Calu3 (cell line): ENCODE data around the gene FHIT. TPM values are rescaled to one million over a fixed set of nuclear protein-coding genes. Genes with fewer than 3 reads are reported as not detected.

Experiments used
- BruUV-seq: library from RNA; stranded (reverse); fragments of 400-500 nt; replicated peaks from 2 replicates; lab custom pipeline; 2021; lab: Mats Ljungman, UMichigan
- CTCF ChIA-PET: fragments of 300-600 bp; sonication (Branson Sonifier 250); formaldehyde crosslinking; loops from one replicate; lab custom pipeline; 2022; ENCODE audit warnings: antibody characterized with exemption; lab: Charles Lee
- DNase-seq: peaks from one replicate; pipeline ENCODE4 v3.0.0; 2022
- H3K27ac Mint-ChIP-seq: one replicate; pipeline ENCODE4 v1.8.0; 2022; ENCODE audit warnings: mixed read lengths; ENCODE audit not compliant: unreplicated experiment
- H3K27me3 Mint-ChIP-seq: one replicate; pipeline ENCODE4 v1.8.0; 2022; ENCODE audit warnings: mixed read lengths; ENCODE audit not compliant: unreplicated experiment
- H3K36me3 Mint-ChIP-seq: one replicate; pipeline ENCODE4 v1.8.0; 2022; ENCODE audit warnings: mild to moderate bottlenecking, moderate library complexity, mixed read lengths; ENCODE audit not compliant: insufficient read depth, unreplicated experiment
- H3K4me1 Mint-ChIP-seq: one replicate; pipeline ENCODE4 v1.8.0; 2022; ENCODE audit warnings: mild to moderate bottlenecking, low read depth, mixed read lengths; ENCODE audit not compliant: unreplicated experiment
- H3K4me3 Mint-ChIP-seq: one replicate; pipeline ENCODE4 v1.8.0; 2022; ENCODE audit warnings: mild to moderate bottlenecking, low read depth, moderate library complexity, mixed read lengths; ENCODE audit not compliant: unreplicated experiment
- H3K9me3 Mint-ChIP-seq: one replicate; pipeline ENCODE4 v1.8.0; 2022; ENCODE audit warnings: low read depth, mixed read lengths; ENCODE audit not compliant: unreplicated experiment
- intact Hi-C: fragments of 100-400 bp; cut with micrococcal nuclease; formaldehyde crosslinking; loops from one replicate; pipeline ENCODE4 v1.10.0; 2022; ENCODE audit not compliant: unreplicated experiment
- total RNA-seq: library from RNA; stranded (reverse); gene quantifications from 2 replicates; pipeline ENCODE4 v1.2.3, GENCODE V29; 2022
- TF ChIP-seq, protein P1 (sequence below): fragments of 200-600 bp; IDR thresholded peaks from one replicate; pipeline ENCODE4 v1.8.0; 2022; ENCODE audit warnings: antibody characterized with exemption; ENCODE audit not compliant: unreplicated experiment

The FHIT gene
- total RNA-seq, 1 experiment from 2014 or later, result 6.2 TPM

DNA sequence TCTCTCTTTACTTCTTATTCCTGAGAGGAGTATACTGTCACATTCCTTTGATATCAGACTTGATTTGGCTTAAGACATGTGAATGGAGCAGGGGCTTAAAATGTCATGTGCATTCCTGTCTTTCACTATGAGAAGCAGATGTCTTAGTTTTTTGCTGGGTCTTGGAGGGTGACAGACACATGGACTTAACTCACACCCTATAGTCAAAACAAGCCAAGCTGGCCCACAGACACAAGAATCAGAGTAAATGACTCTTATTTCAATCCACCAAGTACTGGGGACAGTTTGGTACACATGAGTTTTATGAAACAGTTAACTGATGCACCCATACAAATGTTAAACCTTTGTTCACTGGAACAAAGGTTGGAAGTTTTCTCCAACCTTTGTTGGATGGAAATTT, 1177.3 kb downstream of the FHIT start:
- CTCF ChIA-PET, result no interaction called here
- TF ChIP-seq, protein P1, sequence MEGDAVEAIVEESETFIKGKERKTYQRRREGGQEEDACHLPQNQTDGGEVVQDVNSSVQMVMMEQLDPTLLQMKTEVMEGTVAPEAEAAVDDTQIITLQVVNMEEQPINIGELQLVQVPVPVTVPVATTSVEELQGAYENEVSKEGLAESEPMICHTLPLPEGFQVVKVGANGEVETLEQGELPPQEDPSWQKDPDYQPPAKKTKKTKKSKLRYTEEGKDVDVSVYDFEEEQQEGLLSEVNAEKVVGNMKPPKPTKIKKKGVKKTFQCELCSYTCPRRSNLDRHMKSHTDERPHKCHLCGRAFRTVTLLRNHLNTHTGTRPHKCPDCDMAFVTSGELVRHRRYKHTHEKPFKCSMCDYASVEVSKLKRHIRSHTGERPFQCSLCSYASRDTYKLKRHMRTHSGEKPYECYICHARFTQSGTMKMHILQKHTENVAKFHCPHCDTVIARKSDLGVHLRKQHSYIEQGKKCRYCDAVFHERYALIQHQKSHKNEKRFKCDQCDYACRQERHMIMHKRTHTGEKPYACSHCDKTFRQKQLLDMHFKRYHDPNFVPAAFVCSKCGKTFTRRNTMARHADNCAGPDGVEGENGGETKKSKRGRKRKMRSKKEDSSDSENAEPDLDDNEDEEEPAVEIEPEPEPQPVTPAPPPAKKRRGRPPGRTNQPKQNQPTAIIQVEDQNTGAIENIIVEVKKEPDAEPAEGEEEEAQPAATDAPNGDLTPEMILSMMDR, result no peak
- BruUV-seq, result no TSS peak
- peaks cover 6% of the 10 kb centered on the region for H3K9me3 Mint-ChIP-seq
- H3K36me3 Mint-ChIP-seq, result no peaks in the 10 kb centered on the region
- DNase-seq, result no peak
- no peak overlapping the region for H3K4me3 Mint-ChIP-seq
- no peaks in the 10 kb centered on the region for H3K4me1 Mint-ChIP-seq
- intact Hi-C loops, result no loop called here
- H3K27ac Mint-ChIP-seq, result no peak overlapping the region
- no peaks in the 10 kb centered on the region for H3K27me3 Mint-ChIP-seq

- Mint-ChIP-seq H3K36me3 (no peaks in the 10 kb centered on the region), H3K4me1 (no peaks in the 10 kb centered on the region), H3K9me3 (peaks cover 6% of the 10 kb centered on the region), H3K4me3 (no peak overlapping the region), H3K27ac (no peak overlapping the region), H3K27me3 (no peaks in the 10 kb centered on the region)
- BruUV-seq, result no TSS peak
- CTCF ChIA-PET, result no interaction called here
- DNase-seq, result no peak
- intact Hi-C loops, result no loop called here
- TF ChIP-seq, protein P1, result no peak
These were observed 1178.0 kb downstream of the FHIT start for GRCh38 chr3:60073228-60073627.

GRCh38 chr3:60070366-60070765, 1180.9 kb downstream of the FHIT start:
- no peak for DNase-seq
- no TSS peak for BruUV-seq
- TF ChIP-seq, protein P1, result no peak

DNA sequence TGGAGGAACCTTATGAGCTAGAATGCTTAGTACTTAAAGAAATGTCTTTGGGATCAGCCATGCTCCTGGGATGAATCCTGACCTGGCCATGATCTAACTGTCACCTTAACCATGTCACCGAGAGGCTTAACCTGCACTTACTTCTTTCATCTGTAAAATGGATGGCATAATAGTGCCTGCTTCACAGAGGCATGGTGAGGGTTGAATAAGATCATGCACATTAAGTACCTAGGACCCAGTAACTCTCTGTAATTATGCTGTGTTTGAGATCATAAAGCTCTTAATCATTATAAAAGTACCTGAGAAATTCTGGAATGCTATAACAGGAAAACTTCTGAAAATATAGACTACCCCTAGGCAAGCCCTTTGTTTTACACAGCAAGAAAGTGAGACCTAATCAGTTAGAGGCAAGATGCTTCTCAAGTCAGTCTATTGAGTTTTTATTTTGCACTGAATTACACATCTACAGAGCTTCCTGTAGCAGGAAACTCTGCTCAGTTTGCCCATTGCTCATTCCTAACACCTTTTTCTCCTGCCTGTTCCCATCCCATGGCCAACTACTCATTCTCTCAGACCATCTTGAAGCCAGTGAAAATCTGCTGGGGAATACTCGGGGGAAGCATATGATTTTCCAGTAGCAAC, 1185.9 kb downstream of the FHIT start:
- DNase-seq, result no peak
- Mint-ChIP-seq H3K27ac (no peak overlapping the region), H3K27me3 (no peaks in the 10 kb centered on the region), H3K4me1 (no peaks in the 10 kb centered on the region), H3K36me3 (no peaks in the 10 kb centered on the region), H3K4me3 (no peak overlapping the region), H3K9me3 (peaks cover 5% of the 10 kb centered on the region)
- no TSS peak for BruUV-seq
- intact Hi-C loops, result no loop called here
- CTCF ChIA-PET, result no interaction called here
- TF ChIP-seq, protein P1, result no peak

More at GRCh38 chr3:60070366-60070765, 1180.9 kb downstream of the FHIT start:
- CTCF ChIA-PET, result interaction anchor here (0.5 kb wide), 1 partner anchor 212 kb away, joined by 3 read pairs; no protein-coding TSS in a partner anchor
- H3K27me3 Mint-ChIP-seq, result no peaks in the 10 kb centered on the region
- intact Hi-C loops, result no loop called here
- H3K36me3 Mint-ChIP-seq, result no peaks in the 10 kb centered on the region
- H3K4me3 Mint-ChIP-seq, result no peak overlapping the region
- H3K9me3 Mint-ChIP-seq, result peaks cover 6% of the 10 kb centered on the region
- H3K27ac Mint-ChIP-seq, result no peak overlapping the region
- H3K4me1 Mint-ChIP-seq, result no peaks in the 10 kb centered on the region
